Upper lobe of right lung (tissue), 1 donor: ENCODE measurements around the gene RPS6KC1. TPM values are rescaled to one million over a fixed set of nuclear protein-coding genes. Genes with fewer than 3 reads are reported as not detected.
"Not testable (repeated sequence)": the region's sequence is repeated elsewhere in the genome, so short reads cannot be mapped to it uniquely, and the experiment has no call there.

Experiments
- ATAC-seq: fragments of 200-7000 bp; cut with Tn5 transposase; one replicate; pipeline ENCODE4 v1.9.1; 2020; ENCODE audit warnings: mild to moderate bottlenecking, moderate library complexity
- DNase-seq: peaks from one replicate; pipeline ENCODE4 v3.0.0-alpha.2; 2020
- H3K27ac ChIP-seq: fragments of 200-600 bp; one replicate; pipeline ENCODE4 v1.8.0; 2022
- H3K27me3 ChIP-seq: fragments of 200-600 bp; one replicate; pipeline ENCODE4 v1.8.0; 2022; ENCODE audit warnings: mild to moderate bottlenecking
- H3K36me3 ChIP-seq: fragments of 200-600 bp; one replicate; pipeline ENCODE4 v1.8.0; 2022
- H3K4me1 ChIP-seq: fragments of 200-600 bp; one replicate; pipeline ENCODE4 v1.8.0; 2022
- H3K4me3 ChIP-seq: fragments of 200-600 bp; one replicate; pipeline ENCODE4 v1.8.0; 2022; ENCODE audit warnings: mild to moderate bottlenecking
- H3K9me3 ChIP-seq: fragments of 200-600 bp; one replicate; pipeline ENCODE4 v1.8.0; 2022
- CTCF ChIP-seq: fragments of 200-600 bp; IDR thresholded peaks from one replicate; pipeline ENCODE4 v1.8.0; 2022; ENCODE audit warnings: antibody characterized with exemption
- intact Hi-C: fragments of 100-400 bp; cut with DNase I; formaldehyde crosslinking; loops from one replicate; pipeline ENCODE4 v1.11.0; 2022
- total RNA-seq: library from RNA; stranded (reverse); fragmentation: NEBNext Ultra II Directional; extraction: Animal tissue kit (Norgen Biotek cat#: 25700); gene quantifications from one replicate; pipeline ENCODE4 v1.2.1, GENCODE V29; 2021
- donor health status: DM: no; HTN: yes; CAD: no; lungs with severe emphysema.

RPS6KC1 gene
- total RNA-seq, 1 donor from 2014 or later, result 15.1 TPM

DNA sequence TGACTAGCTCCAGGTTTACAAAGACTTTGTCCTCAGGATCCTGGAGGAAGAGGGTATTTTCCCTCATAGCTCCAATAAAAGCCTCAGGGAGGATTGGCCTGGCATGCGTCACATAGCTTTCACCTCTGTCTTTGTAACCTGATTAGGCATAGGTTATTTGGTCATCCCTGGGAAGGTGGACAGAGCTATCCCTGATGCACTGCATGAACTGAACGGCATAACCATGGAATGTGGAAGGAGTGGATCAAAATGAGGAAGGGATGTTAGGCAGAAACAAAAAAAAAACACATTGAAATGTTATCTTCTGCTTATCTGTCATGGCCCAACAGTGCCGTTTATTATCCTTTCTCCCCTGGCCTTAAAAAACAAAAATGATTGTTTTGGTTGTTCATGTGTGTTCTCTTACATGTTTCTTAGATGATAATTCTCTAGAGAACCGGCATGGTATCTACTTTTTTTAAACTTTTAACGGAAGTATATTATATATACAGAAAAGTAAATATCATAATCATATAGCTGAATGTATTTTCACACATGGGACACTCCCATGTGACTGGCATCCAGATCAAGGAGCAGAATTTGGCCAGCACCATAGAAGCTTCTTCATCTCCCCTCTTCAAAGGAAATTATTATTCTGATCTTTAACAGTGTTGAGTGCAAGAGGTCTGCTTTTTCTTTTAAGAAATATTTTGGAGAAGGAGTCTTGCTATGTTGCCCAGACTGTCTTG lies 85.3 kb downstream of the RPS6KC1 start:
- intact Hi-C loops, result no loop called here
- peaks cover 5% of the 10 kb centered on the region for H3K36me3 ChIP-seq
- DNase-seq (no peak), ATAC-seq (no peak)
- H3K9me3 ChIP-seq, result no peaks in the 10 kb centered on the region
- no peak for TF ChIP-seq CTCF
- no peaks in the 10 kb centered on the region for H3K27me3 ChIP-seq
- no peak overlapping the region for H3K4me3 ChIP-seq
- no peaks in the 10 kb centered on the region for H3K4me1 ChIP-seq
- H3K27ac ChIP-seq, result no peak overlapping the region

- DNase-seq (no peak), ATAC-seq (no peak)
- Histone ChIP-seq H3K27ac (no peak overlapping the region), H3K27me3 (no peaks in the 10 kb centered on the region), H3K4me3 (no peak overlapping the region), H3K4me1 (no peaks in the 10 kb centered on the region), H3K9me3 (no peaks in the 10 kb centered on the region), H3K36me3 (no peaks in the 10 kb centered on the region)
- intact Hi-C loops, result no loop called here
- no peak for TF ChIP-seq CTCF
Observed at GRCh38 chr1:213138391-213138790, 87.3 kb downstream of the RPS6KC1 start.

DNA sequence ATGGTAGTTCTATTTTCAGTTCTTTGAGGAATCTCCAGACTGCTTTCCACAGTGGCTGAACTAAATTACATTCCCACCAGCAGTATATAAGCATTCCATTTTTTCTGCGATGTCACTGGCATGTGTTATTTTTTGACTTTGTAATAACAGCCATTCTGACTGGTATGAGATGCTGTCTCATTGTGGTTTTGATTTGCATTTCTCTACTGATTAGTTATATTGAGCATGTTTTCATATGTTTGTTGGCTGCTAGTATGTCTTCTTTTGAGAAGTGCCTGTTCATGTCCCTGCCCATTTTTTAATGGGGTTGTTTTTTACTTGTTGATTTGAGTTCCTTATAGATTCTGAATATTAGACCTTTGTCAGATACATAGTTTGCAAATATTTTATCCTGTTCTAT lies 87.9 kb downstream of the RPS6KC1 start:
- no peak overlapping the region for H3K4me3 ChIP-seq
- no peaks in the 10 kb centered on the region for H3K36me3 ChIP-seq
- intact Hi-C loops, result no loop called here
- DNase-seq (no peak), ATAC-seq (no peak)
- no peaks in the 10 kb centered on the region for H3K4me1 ChIP-seq
- no peaks in the 10 kb centered on the region for H3K27me3 ChIP-seq
- H3K9me3 ChIP-seq, result no peaks in the 10 kb centered on the region
- no peak for TF ChIP-seq CTCF
- no peak overlapping the region for H3K27ac ChIP-seq

DNA sequence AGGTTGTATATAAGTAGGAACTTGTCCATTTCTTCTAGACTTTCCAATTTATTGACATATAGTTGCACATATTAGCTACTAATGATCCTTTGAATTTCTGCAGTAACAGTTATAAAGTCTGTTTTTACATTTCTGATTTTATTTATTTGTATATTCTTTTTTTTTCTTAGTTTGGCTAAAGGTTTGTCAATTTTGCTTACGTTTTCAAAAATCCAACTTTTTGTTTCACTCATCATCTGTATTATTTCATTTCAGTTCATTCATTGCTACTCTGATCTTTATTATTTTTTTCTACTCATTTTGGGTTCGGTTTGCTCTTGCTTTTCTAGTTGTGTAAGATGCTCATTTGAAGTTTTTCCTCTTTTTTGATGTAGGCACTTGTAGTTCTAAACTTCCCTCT lies 97.9 kb downstream of the RPS6KC1 start:
- intact Hi-C loops, result no loop called here
- no peak for TF ChIP-seq CTCF
- DNase-seq, result no peak
- no peaks in the 10 kb centered on the region for H3K27me3 ChIP-seq
- no peaks in the 10 kb centered on the region for H3K4me1 ChIP-seq
- no peaks in the 10 kb centered on the region for H3K36me3 ChIP-seq
- no peak overlapping the region for H3K4me3 ChIP-seq
- no peak for ATAC-seq
- no peak overlapping the region for H3K27ac ChIP-seq
- H3K9me3 ChIP-seq, result no peaks in the 10 kb centered on the region

- ATAC-seq, H3K4me1 ChIP-seq, H3K27me3 ChIP-seq, H3K36me3 ChIP-seq, H3K9me3 ChIP-seq, H3K4me3 ChIP-seq, DNase-seq, H3K27ac ChIP-seq, intact Hi-C loops: not testable (repeated sequence)
Observed at GRCh38 chr1:213150090-213150489, 99.0 kb downstream of the RPS6KC1 start.

DNA sequence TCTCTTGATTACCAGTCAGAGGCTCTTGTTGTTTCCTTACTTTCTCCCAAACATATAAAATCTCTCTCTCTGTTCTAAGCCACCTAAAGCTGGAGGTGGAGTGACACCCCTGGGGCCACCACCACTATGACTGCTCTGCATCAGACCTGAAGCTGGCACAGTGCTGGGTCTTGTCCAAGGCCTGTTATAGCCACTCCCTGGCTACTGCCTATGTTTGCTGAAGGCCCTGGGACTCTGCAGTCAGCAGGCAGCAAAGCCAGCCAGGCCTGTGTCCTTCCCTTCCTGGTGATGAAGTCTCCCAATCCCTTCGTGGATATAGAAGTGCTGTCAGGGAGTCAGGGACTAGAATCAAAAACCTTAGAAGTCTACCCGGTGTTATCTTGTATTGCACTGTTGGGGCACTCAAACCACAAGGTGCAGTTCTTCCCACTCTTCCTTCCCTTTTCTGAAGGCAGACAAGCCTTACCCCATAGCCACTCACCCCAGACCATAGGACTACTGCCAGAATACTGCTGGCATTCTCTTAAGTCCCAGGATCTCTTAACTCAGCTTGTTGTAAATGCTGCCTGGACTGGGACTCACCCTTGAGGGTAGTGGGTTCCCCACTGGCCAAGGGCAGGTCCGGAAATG lies 103.1 kb downstream of the RPS6KC1 start:
- Histone ChIP-seq H3K4me3 (no peak overlapping the region), H3K27ac (no peak overlapping the region), H3K4me1 (no peaks in the 10 kb centered on the region), H3K27me3 (no peaks in the 10 kb centered on the region), H3K36me3 (no peaks in the 10 kb centered on the region), H3K9me3 (no peaks in the 10 kb centered on the region)
- intact Hi-C loops, result no loop called here
- no peak for TF ChIP-seq CTCF
- ATAC-seq (peak; percentile 71), DNase-seq (no peak)
